HFF-Myc (cell line): Measurements from ENCODE around the gene NECTIN2.

ENCODE experiments used
- DNase-seq: peaks from one replicate; pipeline ENCODE4 v3.0.0-alpha.2; 2011; ENCODE audit warnings: low read depth; ENCODE audit errors: extremely low read depth
- H3K4me3 ChIP-seq: replicated peaks from 2 replicates; pipeline ENCODE4 v1.5.1; 2011; ENCODE audit warnings: low read depth, mild to moderate bottlenecking, control low read depth, low read length
- TF ChIP-seq, protein P1 (sequence below): IDR thresholded peaks from 2 replicates; pipeline ENCODE4 v1.5.1; 2012; ENCODE audit warnings: mild to moderate bottlenecking, low read depth, low read length, control low read depth; ENCODE audit errors: missing control alignments

Gene NECTIN2

DNA sequence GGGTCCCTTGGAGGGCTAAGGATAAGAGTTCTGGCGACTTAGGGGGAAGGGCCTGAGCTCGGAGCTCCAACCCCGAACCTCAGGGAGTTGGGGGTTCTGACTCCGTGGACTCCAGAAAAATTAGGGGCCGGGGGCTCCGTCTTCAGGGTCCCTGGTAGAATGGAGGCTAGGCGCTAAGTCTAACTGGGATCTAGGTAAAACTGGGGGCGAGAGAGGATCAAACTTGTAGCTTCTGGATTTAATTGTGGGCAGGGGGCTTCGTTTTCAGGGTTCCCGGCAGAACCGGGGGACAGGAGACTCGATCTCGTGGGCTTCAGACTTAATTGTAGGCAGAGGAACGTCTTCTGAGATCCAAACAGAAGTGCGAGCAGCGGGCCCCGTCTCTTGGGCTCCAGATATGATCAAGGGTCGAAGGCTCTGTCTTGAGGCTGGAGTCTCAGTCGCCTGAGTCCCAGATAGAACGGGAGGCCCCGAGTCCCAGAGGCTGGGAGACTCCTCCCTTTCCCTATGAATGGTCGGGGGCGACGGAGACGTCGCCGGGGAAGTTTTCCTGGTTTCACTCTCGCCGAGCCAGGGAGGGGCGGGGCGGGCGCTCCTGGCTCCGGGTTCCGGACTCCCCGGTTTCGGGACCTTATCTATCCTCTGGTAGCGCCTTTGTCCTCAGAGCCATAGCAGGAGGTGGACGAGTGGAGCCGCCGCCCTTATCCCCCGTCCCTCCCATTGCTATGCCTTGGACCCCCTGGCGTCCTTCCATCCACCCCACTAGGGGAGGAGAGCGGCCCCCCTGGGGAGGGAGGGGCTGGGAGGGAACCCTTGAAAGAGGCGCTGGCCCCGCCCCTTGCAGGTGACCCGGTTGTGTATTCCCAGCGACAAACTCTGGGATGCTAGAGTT lies 1.3 kb downstream of the NECTIN2 start:
- DNase-seq, result no peak
- H3K4me3 ChIP-seq, result peak overlapping the region; percentile 95
- TF ChIP-seq, protein P1, sequence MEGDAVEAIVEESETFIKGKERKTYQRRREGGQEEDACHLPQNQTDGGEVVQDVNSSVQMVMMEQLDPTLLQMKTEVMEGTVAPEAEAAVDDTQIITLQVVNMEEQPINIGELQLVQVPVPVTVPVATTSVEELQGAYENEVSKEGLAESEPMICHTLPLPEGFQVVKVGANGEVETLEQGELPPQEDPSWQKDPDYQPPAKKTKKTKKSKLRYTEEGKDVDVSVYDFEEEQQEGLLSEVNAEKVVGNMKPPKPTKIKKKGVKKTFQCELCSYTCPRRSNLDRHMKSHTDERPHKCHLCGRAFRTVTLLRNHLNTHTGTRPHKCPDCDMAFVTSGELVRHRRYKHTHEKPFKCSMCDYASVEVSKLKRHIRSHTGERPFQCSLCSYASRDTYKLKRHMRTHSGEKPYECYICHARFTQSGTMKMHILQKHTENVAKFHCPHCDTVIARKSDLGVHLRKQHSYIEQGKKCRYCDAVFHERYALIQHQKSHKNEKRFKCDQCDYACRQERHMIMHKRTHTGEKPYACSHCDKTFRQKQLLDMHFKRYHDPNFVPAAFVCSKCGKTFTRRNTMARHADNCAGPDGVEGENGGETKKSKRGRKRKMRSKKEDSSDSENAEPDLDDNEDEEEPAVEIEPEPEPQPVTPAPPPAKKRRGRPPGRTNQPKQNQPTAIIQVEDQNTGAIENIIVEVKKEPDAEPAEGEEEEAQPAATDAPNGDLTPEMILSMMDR, result no peak

DNA sequence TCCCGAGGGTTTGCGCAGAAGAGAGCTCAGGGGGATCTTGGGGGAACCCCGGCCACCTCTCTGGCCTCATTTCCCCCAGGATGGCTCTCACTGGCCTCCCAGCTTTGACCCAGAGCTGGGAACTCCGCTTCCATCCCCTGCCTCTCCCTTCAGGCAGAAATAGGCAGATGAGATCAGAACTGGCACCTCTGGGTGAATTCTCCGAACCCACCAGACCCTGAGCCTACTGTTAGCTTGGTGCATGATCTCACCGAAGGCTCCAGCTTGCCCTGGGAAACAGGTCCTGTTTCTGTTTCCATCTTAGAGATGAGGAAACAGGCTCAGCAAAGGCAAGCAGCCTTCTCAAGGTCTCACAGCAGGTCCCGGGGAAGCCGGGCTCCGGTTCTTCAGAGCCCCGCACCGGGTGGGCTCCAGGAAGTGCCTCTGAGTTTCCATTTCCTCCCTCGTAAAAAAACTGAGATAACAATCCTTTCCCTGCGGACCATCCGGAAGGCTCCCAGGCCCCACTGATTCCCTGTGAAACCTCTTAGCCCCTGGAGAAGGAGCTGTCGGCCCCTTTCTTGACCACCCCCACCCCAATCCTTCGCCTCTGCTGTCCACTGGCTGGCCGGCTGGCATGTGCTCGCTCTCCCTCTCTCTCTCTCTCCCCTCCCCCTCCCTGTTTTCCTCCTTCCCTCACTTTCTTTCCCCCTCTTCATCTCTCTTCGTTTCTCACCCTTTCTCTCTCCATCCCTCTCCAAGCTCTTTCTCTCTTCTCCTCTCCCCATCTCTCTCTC lies 2.1 kb downstream of the NECTIN2 start:
- no peak for DNase-seq
- TF ChIP-seq, protein P1, result no peak
- H3K4me3 ChIP-seq, result peak overlapping the region; percentile 95

DNA sequence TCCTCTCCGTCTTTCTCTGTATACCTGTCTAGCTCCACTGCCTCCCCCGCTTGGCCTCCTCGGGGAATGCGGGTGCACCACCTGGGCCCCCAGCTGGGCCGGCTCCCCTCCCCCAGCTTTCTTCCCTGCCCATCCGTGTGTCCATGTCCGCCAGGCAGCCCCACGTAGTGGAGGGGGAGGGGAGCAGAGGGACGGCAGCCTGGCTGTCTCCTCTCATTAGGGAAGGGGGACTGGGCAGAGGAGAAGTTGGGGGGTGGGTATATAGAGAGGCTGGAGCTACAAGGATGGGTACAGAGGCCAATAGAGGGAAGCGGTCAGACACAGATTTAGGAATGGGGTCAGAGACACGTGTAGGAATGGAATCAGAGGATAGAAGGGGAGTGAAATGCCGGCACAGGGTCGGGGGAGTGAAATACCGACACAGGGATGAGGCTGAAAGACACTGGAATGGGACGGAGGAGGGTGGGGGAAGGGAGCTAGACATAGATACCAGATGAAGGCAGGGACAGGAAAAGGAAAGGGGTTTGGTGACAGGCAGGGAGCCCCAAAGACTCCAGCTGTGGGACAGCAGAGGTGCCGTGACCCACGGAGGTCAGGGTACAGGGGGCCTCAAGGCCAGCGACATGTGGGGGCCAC lies 2.8 kb downstream of the NECTIN2 start:
- H3K4me3 ChIP-seq, result peak overlapping the region; percentile 95
- TF ChIP-seq, protein P1, result no peak
- DNase-seq, result no peak

DNA sequence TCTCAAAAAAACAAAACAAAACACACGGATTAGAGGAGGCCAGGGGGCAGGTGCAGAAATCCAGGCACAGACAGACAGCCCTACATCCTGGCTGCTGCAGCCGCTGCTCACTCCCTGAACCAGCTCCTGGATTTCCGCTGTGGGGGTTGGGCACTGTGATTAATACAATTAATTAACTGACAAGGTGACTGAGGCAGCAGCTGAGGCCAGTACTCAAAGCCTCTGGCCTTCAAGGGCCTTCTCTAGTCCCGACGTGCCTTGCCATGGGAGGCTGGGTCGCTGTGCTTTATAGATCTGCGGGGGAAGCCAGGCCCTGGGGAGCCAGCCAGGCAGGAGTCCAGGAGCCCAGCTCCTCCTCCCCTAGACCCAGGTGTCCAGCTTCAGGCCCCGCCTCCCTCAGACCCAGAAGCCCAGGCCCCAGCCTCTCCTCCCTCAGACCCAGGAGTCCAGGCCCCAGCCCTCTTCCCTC lies 4.6 kb downstream of the NECTIN2 start:
- TF ChIP-seq, protein P1, result no peak
- DNase-seq, result no peak
- H3K4me3 ChIP-seq, result no peak overlapping the region

DNA sequence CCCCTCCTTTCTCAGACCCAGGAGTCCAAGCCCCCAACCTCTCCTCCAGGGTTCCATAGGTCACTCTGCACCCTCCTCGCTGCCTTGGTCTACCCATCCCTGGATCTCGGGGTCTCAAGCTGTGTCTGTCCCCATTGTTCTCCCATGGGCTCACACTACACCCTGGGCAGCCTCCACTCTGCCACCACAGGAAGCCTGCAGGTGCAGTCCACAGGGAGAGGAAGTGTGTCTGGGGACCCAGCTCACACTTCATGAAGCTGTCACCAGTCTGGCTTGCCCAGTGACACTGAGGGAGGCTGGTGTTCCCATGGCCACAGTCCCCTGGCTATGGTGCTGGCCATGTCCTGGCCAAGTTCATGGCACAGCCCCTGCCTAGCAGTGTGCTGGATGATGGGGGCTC lies 5.3 kb downstream of the NECTIN2 start:
- H3K4me3 ChIP-seq, result no peak overlapping the region
- TF ChIP-seq, protein P1, result no peak
- no peak for DNase-seq

DNA sequence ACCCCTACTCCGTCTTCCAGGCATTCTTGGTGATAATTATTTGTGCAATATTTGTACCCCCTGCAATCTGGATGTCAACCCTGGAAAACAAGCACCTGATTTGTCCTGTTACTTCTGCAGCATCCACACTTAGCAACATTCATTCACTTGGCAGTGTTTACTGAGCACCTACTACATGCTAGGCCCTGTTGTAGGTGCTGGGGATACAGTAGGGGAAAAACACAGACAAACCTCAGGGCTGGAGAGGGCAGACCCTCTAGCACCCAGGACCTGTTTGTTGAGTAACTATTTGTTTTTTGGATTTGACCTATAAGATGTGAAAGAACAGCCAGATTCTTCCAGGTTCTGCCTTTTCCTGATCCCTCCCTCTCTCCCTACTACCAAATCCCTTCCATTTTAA lies 9.5 kb downstream of the NECTIN2 start:
- no peak for DNase-seq
- TF ChIP-seq, protein P1, result no peak
- H3K4me3 ChIP-seq, result no peak overlapping the region
